Measurements from ENCODE around the gene ADK.

Gene ADK

DNA sequence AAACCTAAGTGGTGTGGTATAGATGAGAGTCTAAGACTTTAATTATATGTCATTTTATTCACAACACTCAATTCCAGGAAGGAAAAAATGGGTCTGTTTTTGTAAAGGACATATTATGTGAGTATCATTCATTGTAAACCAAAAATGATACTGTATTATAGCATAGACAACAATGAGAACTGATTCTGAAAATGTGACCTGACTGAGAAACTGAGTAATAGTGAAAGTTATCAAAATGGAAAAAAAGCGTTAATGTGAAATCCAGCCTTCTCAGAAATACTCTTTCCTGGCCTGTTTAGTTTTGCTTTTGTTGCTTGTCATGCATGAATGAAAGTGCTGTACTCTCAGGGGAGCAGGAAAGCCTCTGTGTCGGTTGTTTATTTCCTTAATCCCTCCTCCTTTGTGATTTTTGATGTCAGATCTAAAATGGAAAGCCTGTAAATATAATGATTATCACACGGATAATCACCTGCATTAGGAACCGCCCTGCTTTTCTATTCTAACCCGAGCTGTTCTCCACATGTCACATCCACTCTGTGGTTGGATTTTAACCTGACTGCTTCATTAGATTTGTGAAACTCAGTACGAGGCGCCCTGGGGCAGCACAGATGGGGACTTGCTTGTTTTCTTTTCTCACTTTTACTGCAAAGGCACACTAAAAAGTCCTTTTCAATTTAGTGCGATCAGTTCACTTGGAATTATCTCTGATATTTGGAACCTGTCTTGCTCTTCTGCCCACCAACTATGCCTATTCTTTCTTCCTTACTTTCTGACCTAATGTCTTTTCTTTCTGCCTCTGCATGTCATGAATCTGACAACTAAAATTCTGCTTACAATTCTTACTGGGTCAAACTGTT lies 434.4 kb downstream of the ADK start:
- DNase-seq (ENCODE audit: insufficient read length, low spot score) (no peak), FAIRE-seq (peak; percentile 25)
- TF ChIP-seq, protein P1, sequence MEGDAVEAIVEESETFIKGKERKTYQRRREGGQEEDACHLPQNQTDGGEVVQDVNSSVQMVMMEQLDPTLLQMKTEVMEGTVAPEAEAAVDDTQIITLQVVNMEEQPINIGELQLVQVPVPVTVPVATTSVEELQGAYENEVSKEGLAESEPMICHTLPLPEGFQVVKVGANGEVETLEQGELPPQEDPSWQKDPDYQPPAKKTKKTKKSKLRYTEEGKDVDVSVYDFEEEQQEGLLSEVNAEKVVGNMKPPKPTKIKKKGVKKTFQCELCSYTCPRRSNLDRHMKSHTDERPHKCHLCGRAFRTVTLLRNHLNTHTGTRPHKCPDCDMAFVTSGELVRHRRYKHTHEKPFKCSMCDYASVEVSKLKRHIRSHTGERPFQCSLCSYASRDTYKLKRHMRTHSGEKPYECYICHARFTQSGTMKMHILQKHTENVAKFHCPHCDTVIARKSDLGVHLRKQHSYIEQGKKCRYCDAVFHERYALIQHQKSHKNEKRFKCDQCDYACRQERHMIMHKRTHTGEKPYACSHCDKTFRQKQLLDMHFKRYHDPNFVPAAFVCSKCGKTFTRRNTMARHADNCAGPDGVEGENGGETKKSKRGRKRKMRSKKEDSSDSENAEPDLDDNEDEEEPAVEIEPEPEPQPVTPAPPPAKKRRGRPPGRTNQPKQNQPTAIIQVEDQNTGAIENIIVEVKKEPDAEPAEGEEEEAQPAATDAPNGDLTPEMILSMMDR (IDR thresholded peaks at IDR 0.05; ENCODE audit: insufficient read depth, missing control alignments): no peak

DNA sequence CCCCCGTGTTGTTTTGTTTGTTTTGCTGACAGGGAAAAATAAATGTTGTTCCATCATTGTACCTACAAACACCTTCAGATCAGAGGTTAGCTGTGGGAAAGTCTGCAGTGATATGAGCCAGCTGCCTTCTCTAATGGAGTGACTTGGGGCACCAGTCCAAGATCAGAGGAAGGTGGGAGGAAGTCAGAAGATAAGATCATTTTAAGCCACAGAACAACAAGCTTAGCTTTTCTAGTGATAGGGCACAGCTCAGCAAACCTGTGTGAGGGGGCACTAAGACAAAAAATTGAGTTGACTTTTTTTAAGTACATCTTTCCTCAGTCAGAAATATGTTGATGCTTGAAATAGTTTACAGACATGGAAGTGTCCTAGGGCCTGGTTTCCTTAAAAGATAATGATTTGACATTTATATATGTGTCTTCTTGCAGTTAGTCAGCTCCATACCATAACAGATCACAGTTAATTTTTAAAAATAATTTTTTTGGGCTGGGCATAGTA lies 435.1 kb downstream of the ADK start:
- DNase-seq (ENCODE audit: insufficient read length, low spot score): no peak
- FAIRE-seq: no peak
- TF ChIP-seq, protein P1 (IDR thresholded peaks at IDR 0.05; ENCODE audit: insufficient read depth, missing control alignments): no peak

DNA sequence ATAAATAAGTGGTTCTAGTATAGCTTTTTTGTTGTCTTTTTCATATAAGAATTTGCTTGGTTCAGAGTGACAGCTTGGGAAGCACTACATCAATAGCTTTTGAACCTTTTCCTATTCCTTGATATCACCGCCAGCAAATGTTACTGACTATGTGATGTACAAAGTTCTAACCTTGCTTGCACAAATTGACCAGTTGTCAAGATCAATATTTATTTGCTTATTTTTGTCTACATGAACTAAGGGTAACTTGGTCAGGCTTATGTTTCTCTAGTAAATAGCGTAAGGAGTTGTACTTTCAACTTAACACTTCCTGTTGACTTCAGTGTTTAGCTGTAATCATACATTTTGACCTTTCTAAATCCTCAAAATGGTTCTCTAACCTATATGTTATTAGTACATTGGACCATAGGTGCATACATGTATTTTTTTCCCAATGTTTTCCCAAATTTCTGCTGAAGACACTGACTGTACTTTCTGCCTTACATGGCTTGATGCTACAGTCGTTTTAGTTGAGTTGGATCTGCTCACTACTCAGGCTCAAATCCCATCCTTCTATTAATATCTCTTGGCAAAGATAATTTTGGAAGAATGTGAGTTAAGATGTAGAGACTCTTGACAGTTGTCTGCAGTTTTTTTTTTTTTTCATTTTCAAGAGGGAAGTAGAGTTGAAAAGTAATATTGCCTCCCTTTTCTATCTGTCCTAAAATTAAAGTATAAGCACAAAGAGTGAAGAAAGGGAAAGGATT lies 436.3 kb downstream of the ADK start:
- TF ChIP-seq, protein P1 (IDR thresholded peaks at IDR 0.05; ENCODE audit: insufficient read depth, missing control alignments): no peak
- no peak for DNase-seq (ENCODE audit: insufficient read length, low spot score)
- FAIRE-seq: peak; percentile 6

DNA sequence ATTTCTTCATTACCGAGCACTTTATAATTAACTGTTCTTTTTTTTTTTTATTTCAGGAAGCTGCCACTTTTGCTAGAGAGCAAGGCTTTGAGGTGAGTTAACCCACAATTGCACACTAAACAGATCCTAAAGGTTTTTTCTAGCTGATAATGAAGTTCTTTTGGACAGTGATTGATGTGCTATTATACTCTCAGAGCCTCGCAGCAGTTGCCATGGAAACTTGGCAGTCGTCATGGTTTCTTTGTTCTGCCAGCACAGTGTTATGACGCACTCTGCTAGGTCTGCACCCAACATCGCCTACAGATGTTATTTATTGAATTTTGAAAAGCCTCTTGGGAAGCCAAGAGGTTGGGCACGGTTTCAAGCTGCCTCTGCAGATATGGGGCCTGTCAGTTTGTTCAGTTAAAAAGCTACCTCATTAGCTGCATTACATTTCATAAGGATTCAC lies 438.2 kb downstream of the ADK start:
- no peak for FAIRE-seq
- TF ChIP-seq, protein P1 (IDR thresholded peaks at IDR 0.05; ENCODE audit: insufficient read depth, missing control alignments): no peak
- no peak for DNase-seq (ENCODE audit: insufficient read length, low spot score)

DNA sequence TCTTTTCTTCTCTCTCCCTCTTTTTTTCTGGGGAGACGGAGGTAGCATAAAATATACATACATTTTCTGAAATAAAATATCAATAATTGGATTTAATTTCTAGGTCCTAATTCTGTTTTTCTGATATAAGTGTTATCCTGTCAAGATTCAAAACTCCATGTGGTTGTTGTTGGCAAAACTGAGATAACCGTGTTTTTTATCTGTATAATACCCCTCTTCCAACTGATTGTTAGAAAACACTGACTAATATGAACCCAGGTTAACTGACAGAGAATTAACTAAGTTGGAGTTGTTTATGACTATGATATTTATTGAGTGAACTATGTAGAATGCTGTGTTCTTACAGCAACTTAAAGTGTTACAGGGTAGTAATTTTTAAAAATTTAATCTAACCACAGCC lies 438.8 kb downstream of the ADK start:
- FAIRE-seq (no peak), DNase-seq (ENCODE audit: insufficient read length, low spot score) (no peak)
- TF ChIP-seq, protein P1 (IDR thresholded peaks at IDR 0.05; ENCODE audit: insufficient read depth, missing control alignments): no peak

DNA sequence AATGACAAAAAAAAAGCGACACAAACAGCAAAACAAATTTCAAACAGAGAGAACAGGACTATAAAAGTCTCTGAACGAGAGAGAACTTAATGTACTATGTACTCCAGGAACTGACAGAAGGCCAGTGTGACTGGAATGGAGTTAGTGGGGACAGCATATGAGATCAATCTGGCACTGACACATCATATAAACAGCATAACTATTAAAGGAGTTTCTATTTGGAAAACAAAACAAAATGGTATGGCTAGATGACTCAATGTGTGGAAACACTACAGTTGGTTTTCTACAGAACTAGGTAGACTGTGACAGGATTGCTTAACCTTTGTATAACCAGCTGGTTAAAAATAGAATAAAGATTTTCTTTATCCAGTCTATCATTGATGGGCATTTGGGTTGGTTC lies 442.4 kb downstream of the ADK start:
- TF ChIP-seq, protein P1 (IDR thresholded peaks at IDR 0.05; ENCODE audit: insufficient read depth, missing control alignments): no peak
- DNase-seq (ENCODE audit: insufficient read length, low spot score): no peak
- no peak for FAIRE-seq
